IMR-90 (cell line): ENCODE measurements around the gene S100A3. TPM values are rescaled to one million over a fixed set of nuclear protein-coding genes. Genes with fewer than 3 reads are reported as not detected.

ENCODE experiments used
- ATAC-seq: fragments of 200-7000 bp; cut with Tn5 transposase; 2 replicates; pipeline ENCODE4 v1.9.1; 2020; ENCODE audit warnings: low read depth, mild to moderate bottlenecking, moderate library complexity
- BruUV-seq: library from RNA; stranded (reverse); fragments of 400-500 nt; replicated peaks from 2 replicates; lab custom pipeline; 2021; lab: Mats Ljungman, UMichigan
- CTCF ChIA-PET: fragments of 300-600 bp; formaldehyde crosslinking; extraction: SDS; loops from one replicate; lab custom pipeline; 2021; ENCODE audit warnings: antibody characterized with exemption; lab: Yijun Ruan, JAX
- POLR2A ChIA-PET: fragments of 300-600 bp; sonication (Branson Sonifier 250); formaldehyde crosslinking; loops from one replicate; lab custom pipeline; 2022; ENCODE audit warnings: antibody characterized with exemption; ENCODE audit not compliant: unreplicated experiment; lab: Charles Lee
- DNase-seq: peaks from one replicate; pipeline ENCODE4 v3.0.0; 2013
- H2AFZ ChIP-seq: replicated peaks from 2 replicates; pipeline ENCODE3; 2013; ENCODE audit warnings: low read length, mild to moderate bottlenecking; ENCODE audit not compliant: poor library complexity
- H2AK5ac ChIP-seq: 2 replicates; pipeline ENCODE4 v1.6.1; 2013; ENCODE audit warnings: low read depth, low read length, inconsistent platforms
- H2AK9ac ChIP-seq: replicated peaks from 2 replicates; pipeline ENCODE3; 2013; ENCODE audit warnings: mild to moderate bottlenecking, low read depth, low read length, moderate library complexity; ENCODE audit not compliant: poor library complexity
- H2BK120ac ChIP-seq: 2 replicates; pipeline ENCODE4 v1.6.1; 2013; ENCODE audit warnings: low read depth, low read length, inconsistent platforms
- H2BK15ac ChIP-seq: 3 replicates; pipeline ENCODE4 v1.6.1; 2013; ENCODE audit warnings: low read depth, low read length, inconsistent platforms
- H2BK20ac ChIP-seq: 2 replicates; pipeline ENCODE4 v1.6.1; 2013; ENCODE audit warnings: low read depth, mild to moderate bottlenecking, inconsistent platforms, low read length, moderate library complexity
- H2BK5ac ChIP-seq: 2 replicates; pipeline ENCODE4 v1.6.1; 2013; ENCODE audit warnings: mild to moderate bottlenecking, low read depth, low read length, inconsistent platforms; ENCODE audit not compliant: poor library complexity, severe bottlenecking
- H3K14ac ChIP-seq: replicated peaks from 2 replicates; pipeline ENCODE4 v1.6.1; 2013; ENCODE audit warnings: low read depth, low read length, inconsistent platforms
- H3K18ac ChIP-seq: 2 replicates; pipeline ENCODE4 v1.6.1; 2013; ENCODE audit warnings: low read depth, low read length, control low read depth
- H3K23ac ChIP-seq: 2 replicates; pipeline ENCODE4 v1.6.1; 2013; ENCODE audit warnings: low read depth, low read length, inconsistent platforms
- H3K27ac ChIP-seq: 2 replicates; pipeline ENCODE4 v1.5.1; 2013; ENCODE audit warnings: mild to moderate bottlenecking, control low read depth, low read length; ENCODE audit not compliant: insufficient read depth
- H3K27me3 ChIP-seq: 2 replicates; pipeline ENCODE4 v1.6.1; 2013; ENCODE audit warnings: low read length; ENCODE audit not compliant: control insufficient read depth, insufficient read depth
- H3K36me3 ChIP-seq: 2 replicates; pipeline ENCODE4 v1.6.1; 2013; ENCODE audit warnings: low read length, mixed read lengths; ENCODE audit not compliant: control insufficient read depth, insufficient read depth
- H3K4ac ChIP-seq: 2 replicates; pipeline ENCODE4 v1.6.1; 2013; ENCODE audit warnings: low read depth, low read length, inconsistent platforms
- H3K4me1 ChIP-seq: 2 replicates; pipeline ENCODE4 v1.6.1; 2013; ENCODE audit warnings: low read length, mixed read lengths; ENCODE audit not compliant: control insufficient read depth, insufficient read depth
- H3K4me2 ChIP-seq: 2 replicates; pipeline ENCODE4 v1.6.1; 2013; ENCODE audit warnings: low read depth, mild to moderate bottlenecking, control low read depth, low read length, moderate library complexity
- H3K4me3 ChIP-seq: 2 replicates; pipeline ENCODE4 v1.5.1; 2013; ENCODE audit warnings: low read depth, mild to moderate bottlenecking, control low read depth, low read length, moderate library complexity; ENCODE audit not compliant: insufficient read depth
- H3K56ac ChIP-seq: 2 replicates; pipeline ENCODE4 v1.6.1; 2013; ENCODE audit warnings: low read length, inconsistent platforms; ENCODE audit not compliant: insufficient read depth; ENCODE audit errors: extremely low read depth
- H3K79me1 ChIP-seq, 2 experiments: 2 replicates each; pipeline ENCODE4 v1.6.1; 2013; ENCODE audit warnings: low read length in 2 of 2, inconsistent platforms in 1 of 2, low read depth in 1 of 2
- H3K9ac ChIP-seq: 2 replicates; pipeline ENCODE4 v1.6.1; 2013; ENCODE audit warnings: low read depth, low read length, control low read depth
- H3K9me1 ChIP-seq: 2 replicates; pipeline ENCODE4 v1.6.1; 2013; ENCODE audit warnings: low read length, inconsistent platforms; ENCODE audit not compliant: insufficient read depth
- H3K9me3 ChIP-seq: 2 replicates; pipeline ENCODE4 v1.6.1; 2013; ENCODE audit warnings: low read length; ENCODE audit not compliant: control insufficient read depth, insufficient read depth
- H4K20me1 ChIP-seq: 2 replicates; pipeline ENCODE4 v1.6.1; 2013; ENCODE audit warnings: low read length, inconsistent platforms; ENCODE audit not compliant: insufficient read depth
- H4K5ac ChIP-seq: 2 replicates; pipeline ENCODE4 v1.6.1; 2013; ENCODE audit warnings: mild to moderate bottlenecking, low read depth, low read length, control low read depth
- H4K8ac ChIP-seq, 2 experiments: 2 replicates each; pipeline ENCODE4 v1.6.1; 2013; ENCODE audit warnings: low read depth in 2 of 2, low read length in 2 of 2, control low read depth in 1 of 2, inconsistent platforms in 1 of 2
- H4K91ac ChIP-seq: 2 replicates; pipeline ENCODE4 v1.6.1; 2013; ENCODE audit warnings: low read depth, low read length, inconsistent platforms; ENCODE audit not compliant: insufficient read depth
- BHLHE40 ChIP-seq: fragments of 150-350 bp; IDR thresholded peaks from 2 replicates; pipeline ENCODE4 v1.6.1; 2016; ENCODE audit warnings: mild to moderate bottlenecking, low read depth, low read length
- RAD21 ChIP-seq: IDR thresholded peaks from 2 replicates; pipeline ENCODE4 v1.6.1; 2012; ENCODE audit warnings: low read length, improper control_type of control experiment
- RCOR1 ChIP-seq: IDR thresholded peaks from 2 replicates; pipeline ENCODE4 v1.6.1; 2012; ENCODE audit warnings: mild to moderate bottlenecking, low read length, improper control_type of control experiment; ENCODE audit not compliant: insufficient replicate concordance
- RFX5 ChIP-seq: IDR thresholded peaks from 2 replicates; pipeline ENCODE4 v1.8.0; 2012; ENCODE audit warnings: low read depth, mild to moderate bottlenecking, low read length, moderate library complexity
- WGBS, 2 experiments: methylation state at CpG; one replicate each; pipeline versions ENCODE4 v1.1.5 to v1.1.7; 2013; ENCODE audit warnings: missing lambda C conversion rate in 2 of 2; ENCODE audit not compliant: insufficient read length in 1 of 2; ENCODE audit errors: extremely low coverage in 2 of 2; 5-methylcytosine and 5-hydroxymethylcytosine counted together
- dilution Hi-C: fragments of 300-500 bp; cut with HindIII; formaldehyde crosslinking; loops from one replicate; pipeline ENCODE4 v1.14.3; 2018; ENCODE audit warnings: low sequenced_read_pairs; ENCODE audit not compliant: unreplicated experiment
- in situ Hi-C: fragments of 300-500 bp; cut with MboI; formaldehyde crosslinking; loops from 3 replicates; pipeline ENCODE4 v1.14.3; 2019; ENCODE audit warnings: low sequenced_read_pairs, inconsistent platforms, mixed read lengths
- intact Hi-C: fragments of 100-400 bp; cut with micrococcal nuclease; formaldehyde crosslinking; loops from 2 replicates; pipeline ENCODE4 v1.10.0; 2022
- polyA plus RNA-seq, 3 experiments: library from polyadenylated mRNA; depleted of rRNA; stranded (reverse); fragments of >200 nt; gene quantifications; 2 replicates each; pipeline ENCODE4 v1.2.3, GENCODE V29; 2012; ENCODE audit warnings: low replicate concordance in 1 of 3
- total RNA-seq: library from RNA; depleted of rRNA; stranded (reverse); fragments of >200 nt; gene quantifications from 2 replicates; pipeline ENCODE4 v1.2.3, GENCODE V29; 2012
- TF ChIP-seq, protein P1 (sequence below): fragments of 150-350 bp; IDR thresholded peaks from 2 replicates; pipeline ENCODE4 v1.6.1; 2016; ENCODE audit warnings: low read depth, mild to moderate bottlenecking, low read length, moderate library complexity, borderline replicate concordance

Gene S100A3
- total and polyA plus RNA-seq, 2 of the 4 experiments (the other 2 are of a cell fraction) = 2.9 to 4.5 TPM

GRCh38 chr1:153503766-153504165 is 45.3 kb downstream of the S100A3 start:
- no TSS peak for BruUV-seq
- CTCF ChIA-PET = no interaction called here
- H4K5ac ChIP-seq = no peak overlapping the region
- H3K9me1 ChIP-seq = peaks cover 12% of the 10 kb centered on the region
- dilution Hi-C loops (no loop called here), intact Hi-C loops (loop anchor here (10.0 kb wide), 1 partner anchor 481 kb away; the partner anchor contains the start of gene RAB13), in situ Hi-C loops (no loop called here)
- H2AK9ac ChIP-seq = no peak overlapping the region
- no peaks in the 10 kb centered on the region for H4K20me1 ChIP-seq
- no peak overlapping the region for H4K91ac ChIP-seq
- no peak overlapping the region for H2BK120ac ChIP-seq
- no peak overlapping the region for H2BK5ac ChIP-seq
- H3K4me3 ChIP-seq = no peak overlapping the region
- no peak overlapping the region for H3K4me2 ChIP-seq
- H2BK20ac ChIP-seq = no peak overlapping the region
- no peak overlapping the region for H3K14ac ChIP-seq
- H3K18ac ChIP-seq = no peak overlapping the region
- no peaks in the 10 kb centered on the region for H3K36me3 ChIP-seq
- H3K23ac ChIP-seq = no peak overlapping the region
- H4K8ac ChIP-seq = no peak overlapping the region
- ATAC-seq (no peak), DNase-seq (no peak)
- H3K4me1 ChIP-seq = peaks cover 23% of the 10 kb centered on the region
- peaks cover 0 to 4% of the 10 kb centered on the region in 2 experiments; a peak in 1 of 4 replicates for H3K79me1 ChIP-seq
- no peak overlapping the region for H2BK15ac ChIP-seq
- WGBS, 2 experiments = no CpG with 5 or more reads among the region's 3 CpGs
- POLR2A ChIA-PET = no interaction called here
- no peak overlapping the region for H2AK5ac ChIP-seq
- H3K4ac ChIP-seq = no peak overlapping the region
- H3K9ac ChIP-seq = no peak overlapping the region
- no peak overlapping the region for H3K56ac ChIP-seq
- TF ChIP-seq, protein P1, sequence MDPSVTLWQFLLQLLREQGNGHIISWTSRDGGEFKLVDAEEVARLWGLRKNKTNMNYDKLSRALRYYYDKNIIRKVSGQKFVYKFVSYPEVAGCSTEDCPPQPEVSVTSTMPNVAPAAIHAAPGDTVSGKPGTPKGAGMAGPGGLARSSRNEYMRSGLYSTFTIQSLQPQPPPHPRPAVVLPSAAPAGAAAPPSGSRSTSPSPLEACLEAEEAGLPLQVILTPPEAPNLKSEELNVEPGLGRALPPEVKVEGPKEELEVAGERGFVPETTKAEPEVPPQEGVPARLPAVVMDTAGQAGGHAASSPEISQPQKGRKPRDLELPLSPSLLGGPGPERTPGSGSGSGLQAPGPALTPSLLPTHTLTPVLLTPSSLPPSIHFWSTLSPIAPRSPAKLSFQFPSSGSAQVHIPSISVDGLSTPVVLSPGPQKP = no peak
- TF ChIP-seq BHLHE40 = no peak
- TF ChIP-seq RAD21 = no peak
- TF ChIP-seq RCOR1 = no peak
- TF ChIP-seq RFX5 = no peak
- no peak overlapping the region for H3K27ac ChIP-seq
- H3K9me3 ChIP-seq = no peaks in the 10 kb centered on the region
- no peak overlapping the region for H2AFZ ChIP-seq
- H3K27me3 ChIP-seq = peaks cover 10% of the 10 kb centered on the region
